Vagina (tissue), 2 donors: ENCODE results near the gene TANK.

Source experiments
- POLR2A ChIP-seq, 2 donors: fragments of 450-650 bp; IDR thresholded peaks; one replicate each; pipeline ENCODE4 v1.6.1; 2017; ENCODE audit warnings: antibody characterized with exemption in 2 of 2, mild to moderate bottlenecking in 2 of 2, moderate library complexity in 2 of 2
- POLR2AphosphoS5 ChIP-seq, 2 donors: sonication (generic); formaldehyde crosslinking; IDR thresholded peaks; one replicate each; pipeline ENCODE4 v1.9.0; 2017; ENCODE audit warnings: antibody characterized with exemption in 2 of 2, mild to moderate bottlenecking in 2 of 2, low read depth in 1 of 2; ENCODE audit not compliant: insufficient read depth in 1 of 2
- TF ChIP-seq, protein P1 (sequence below), 3 experiments: fragments of 450-650 bp in 2 of 3; fragments of 200-600 bp in 1 of 3; sonication (generic) in 1 of 3; IDR thresholded peaks; one replicate each; pipeline ENCODE4 v1.5.1; 2017 to 2019; ENCODE audit warnings: antibody characterized with exemption in 3 of 3, mild to moderate bottlenecking in 2 of 3, moderate library complexity in 2 of 3

DNA sequence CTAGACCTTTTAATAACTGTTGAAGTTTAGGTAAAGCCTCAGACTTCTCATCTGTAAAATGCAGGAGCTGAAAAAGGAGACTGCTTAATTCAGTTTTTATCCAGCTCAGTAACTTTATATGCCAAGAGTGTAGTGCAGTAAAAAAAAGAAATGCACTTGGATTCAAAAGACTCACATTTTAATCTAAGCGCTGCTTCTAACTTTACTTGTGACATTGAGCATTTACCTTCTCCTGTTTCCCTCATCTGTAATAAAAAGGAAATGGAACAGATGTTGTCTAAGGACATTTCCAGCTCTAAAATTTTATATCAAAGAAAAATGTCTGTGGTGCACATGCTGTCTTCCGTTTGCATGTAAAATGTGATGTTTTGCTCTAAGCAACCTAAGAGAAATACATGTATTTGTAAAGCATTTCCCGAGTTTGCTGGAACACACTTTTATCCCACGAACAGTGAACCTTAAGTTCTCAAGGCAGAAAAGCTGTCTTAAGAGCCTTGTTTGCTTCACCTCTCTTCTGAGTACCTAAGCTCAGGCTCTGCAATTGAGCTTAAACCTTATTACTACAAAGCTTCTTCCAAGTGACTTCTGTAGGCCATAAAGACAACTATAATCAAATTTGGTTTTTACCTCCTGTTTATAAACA, 24.2 kb upstream of the TANK start:
- no peak for TF ChIP-seq POLR2AphosphoS5 (IDR thresholded peaks at IDR 0.05; ENCODE audit: insufficient read depth in 1 of 2, low read depth in 1 of 2)
- TF ChIP-seq POLR2A (IDR thresholded peaks at IDR 0.05): no peak
- TF ChIP-seq, protein P1, sequence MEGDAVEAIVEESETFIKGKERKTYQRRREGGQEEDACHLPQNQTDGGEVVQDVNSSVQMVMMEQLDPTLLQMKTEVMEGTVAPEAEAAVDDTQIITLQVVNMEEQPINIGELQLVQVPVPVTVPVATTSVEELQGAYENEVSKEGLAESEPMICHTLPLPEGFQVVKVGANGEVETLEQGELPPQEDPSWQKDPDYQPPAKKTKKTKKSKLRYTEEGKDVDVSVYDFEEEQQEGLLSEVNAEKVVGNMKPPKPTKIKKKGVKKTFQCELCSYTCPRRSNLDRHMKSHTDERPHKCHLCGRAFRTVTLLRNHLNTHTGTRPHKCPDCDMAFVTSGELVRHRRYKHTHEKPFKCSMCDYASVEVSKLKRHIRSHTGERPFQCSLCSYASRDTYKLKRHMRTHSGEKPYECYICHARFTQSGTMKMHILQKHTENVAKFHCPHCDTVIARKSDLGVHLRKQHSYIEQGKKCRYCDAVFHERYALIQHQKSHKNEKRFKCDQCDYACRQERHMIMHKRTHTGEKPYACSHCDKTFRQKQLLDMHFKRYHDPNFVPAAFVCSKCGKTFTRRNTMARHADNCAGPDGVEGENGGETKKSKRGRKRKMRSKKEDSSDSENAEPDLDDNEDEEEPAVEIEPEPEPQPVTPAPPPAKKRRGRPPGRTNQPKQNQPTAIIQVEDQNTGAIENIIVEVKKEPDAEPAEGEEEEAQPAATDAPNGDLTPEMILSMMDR (IDR thresholded peaks at IDR 0.05): no peak
